IPS-18a (cell line): Measurements from ENCODE around the gene UTF1.
A peak's percentile ranks its signal among the peaks of the same experiment; 100 is the strongest.

Experiments used
- H3K27ac ChIP-seq: one replicate; pipeline ENCODE4 v1.5.1; 2013; ENCODE audit warnings: low read length
- H3K27me3 ChIP-seq: one replicate; pipeline ENCODE4 v1.6.1; 2013; ENCODE audit warnings: mild to moderate bottlenecking, low read length; ENCODE audit not compliant: control insufficient read depth, insufficient read depth
- H3K36me3 ChIP-seq: one replicate; pipeline ENCODE4 v1.6.1; 2013; ENCODE audit warnings: low read depth, low read length; ENCODE audit not compliant: control insufficient read depth
- H3K4me1 ChIP-seq: one replicate; pipeline ENCODE4 v1.6.1; 2013; ENCODE audit warnings: low read depth, low read length; ENCODE audit not compliant: control insufficient read depth
- H3K4me3 ChIP-seq: one replicate; pipeline ENCODE4 v1.5.1; 2013; ENCODE audit warnings: low read length
- H3K9ac ChIP-seq: one replicate; pipeline ENCODE4 v1.6.1; 2013; ENCODE audit warnings: mild to moderate bottlenecking, low read length, moderate library complexity
- H3K9me3 ChIP-seq: one replicate; pipeline ENCODE4 v1.6.1; 2013; ENCODE audit warnings: low read depth, low read length; ENCODE audit not compliant: control insufficient read depth

The UTF1 gene

DNA sequence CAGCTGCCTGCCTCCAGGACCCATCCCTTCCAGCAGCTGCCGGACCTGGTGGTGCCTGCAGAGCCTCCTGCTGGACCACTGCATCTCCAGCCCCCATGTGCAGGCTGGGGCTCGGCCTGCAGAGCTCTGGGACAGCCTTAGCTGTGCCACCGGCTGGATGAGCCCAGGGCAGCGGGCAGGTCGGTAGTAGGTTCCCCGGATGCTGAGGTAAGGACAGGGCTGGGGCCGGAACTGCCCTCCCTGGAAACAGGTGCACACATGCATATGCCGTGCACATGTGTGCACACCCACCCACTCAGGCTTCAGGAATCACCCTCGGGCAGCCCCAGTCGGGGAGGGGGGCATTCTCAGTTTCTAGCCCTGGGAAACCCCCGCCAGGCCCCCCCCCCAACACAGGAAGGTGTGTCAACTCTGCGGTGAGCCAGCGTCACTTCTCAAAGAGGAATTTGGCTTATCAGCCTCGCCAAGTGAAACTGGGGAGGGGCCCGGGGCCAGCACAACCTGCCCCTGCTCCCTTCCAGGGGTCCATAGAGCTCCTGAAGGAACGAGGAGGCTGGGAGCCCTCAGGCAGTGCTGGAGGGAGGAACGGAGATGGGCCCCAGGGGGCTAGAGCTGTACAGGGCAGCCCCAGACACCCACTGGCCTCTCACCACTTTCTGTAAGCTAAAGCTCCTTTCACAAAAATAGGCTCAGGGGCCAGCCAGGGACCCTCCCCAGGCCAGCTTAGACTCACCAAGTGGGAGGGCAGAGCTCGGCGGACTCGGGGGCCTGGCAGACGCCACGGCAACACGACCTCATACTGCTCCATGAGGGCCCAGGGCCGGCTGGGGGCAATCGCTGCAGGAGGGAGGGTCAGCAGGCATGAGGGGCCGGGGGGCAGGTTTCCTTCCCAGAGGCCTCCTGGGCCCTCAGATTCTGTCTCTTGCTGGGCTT, 45.0 kb downstream of the UTF1 start:
- H3K4me3 ChIP-seq = no peak overlapping the region

DNA sequence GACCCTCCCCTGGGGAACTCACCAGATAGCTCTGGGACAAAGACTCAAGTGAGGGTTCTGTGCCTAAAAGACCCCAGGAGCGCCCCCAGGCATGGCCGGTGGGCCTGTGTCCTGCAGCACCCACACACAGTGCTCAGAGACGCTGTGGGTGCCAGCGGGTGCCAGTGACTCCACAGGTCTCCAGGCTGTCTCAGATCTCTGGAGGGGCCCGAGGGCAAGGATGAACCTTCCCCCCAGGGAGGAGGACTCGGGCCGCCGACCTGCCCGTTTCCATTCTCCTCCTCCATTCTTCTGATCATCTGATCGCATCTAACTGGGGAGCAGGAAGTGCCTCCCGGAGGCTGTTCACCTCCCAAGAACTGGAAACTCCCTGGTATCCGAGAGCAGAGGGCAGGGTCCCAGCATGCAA, 45.7 kb downstream of the UTF1 start:
- Histone ChIP-seq H3K9me3 (no peaks in the 10 kb centered on the region), H3K9ac (no peak overlapping the region), H3K27ac (no peak overlapping the region), H3K4me3 (peak overlapping the region; percentile 47), H3K36me3 (peaks cover 8% of the 10 kb centered on the region), H3K27me3 (peaks cover 14% of the 10 kb centered on the region), H3K4me1 (no peaks in the 10 kb centered on the region)

More for the DNA sequence above, 45.0 kb downstream of the UTF1 start:
- Histone ChIP-seq H3K9me3 (no peaks in the 10 kb centered on the region), H3K27ac (no peak overlapping the region), H3K4me1 (no peaks in the 10 kb centered on the region), H3K27me3 (peaks cover 14% of the 10 kb centered on the region), H3K9ac (no peak overlapping the region), H3K36me3 (peaks cover 2% of the 10 kb centered on the region)

DNA sequence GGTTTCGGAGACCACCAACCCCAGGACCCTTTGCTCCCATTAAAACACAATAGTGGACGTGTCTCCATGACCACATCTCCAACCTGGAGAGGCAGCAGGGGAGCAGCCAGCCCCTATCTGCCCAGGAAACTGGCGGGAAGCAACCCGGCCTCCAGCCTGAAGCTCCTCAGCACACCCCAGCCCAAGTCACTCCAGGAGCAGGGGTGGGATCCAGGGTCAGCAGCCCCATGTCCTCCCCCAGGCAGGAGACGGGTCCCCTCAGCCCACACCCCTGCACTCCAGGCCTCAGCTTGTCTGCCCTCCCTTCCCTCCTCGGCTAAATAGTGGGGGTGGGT, 46.0 kb downstream of the UTF1 start:
- Histone ChIP-seq H3K36me3 (peaks cover 8% of the 10 kb centered on the region), H3K4me3 (peak overlapping the region; percentile 47), H3K27ac (no peak overlapping the region), H3K4me1 (no peaks in the 10 kb centered on the region), H3K9me3 (no peaks in the 10 kb centered on the region), H3K27me3 (peaks cover 14% of the 10 kb centered on the region), H3K9ac (no peak overlapping the region)

DNA sequence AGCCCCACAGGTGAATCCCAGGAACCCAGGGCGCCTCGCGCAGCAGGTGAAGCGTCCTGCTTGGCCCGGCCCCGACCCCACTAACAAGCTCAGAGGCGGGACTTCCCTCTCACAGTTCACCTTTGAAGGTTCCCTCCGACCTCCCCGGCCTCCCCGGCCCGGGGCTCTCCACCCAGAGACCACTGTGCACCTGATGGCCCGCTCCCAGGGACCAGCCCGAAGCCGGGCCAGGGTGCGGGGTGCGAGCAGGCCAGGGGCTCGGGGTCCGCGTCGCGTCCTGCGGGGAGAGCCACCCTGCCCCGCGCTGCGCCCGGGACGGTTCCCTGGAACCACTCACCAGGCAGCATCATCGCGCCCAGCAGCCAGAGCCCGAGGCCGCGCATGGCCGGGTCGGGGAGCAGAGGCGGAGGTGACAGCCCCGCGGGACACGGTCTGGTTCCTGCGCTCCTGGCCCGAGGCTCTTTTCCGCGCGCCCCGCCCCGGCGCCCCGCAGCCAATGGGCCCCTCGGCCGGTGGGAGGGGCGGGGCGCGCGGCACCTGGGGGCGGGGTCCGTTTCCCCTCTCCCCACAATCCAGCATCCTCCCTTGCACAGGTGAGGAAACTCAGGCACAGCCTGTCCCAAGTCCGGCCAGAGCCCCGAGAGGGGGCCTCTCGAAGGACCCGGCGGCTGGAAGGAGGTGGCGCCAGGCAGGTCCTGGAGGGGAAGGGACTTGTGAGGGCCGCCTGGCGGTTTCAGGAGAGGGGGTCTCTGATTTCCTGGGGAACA, 46.6 kb downstream of the UTF1 start, which contains the start of gene ADAM8:
Gene ADAM8 (minus strand): TSS at position 434 of the 767 bp plus-strand sequence. CDS start 51 bp downstream, at position 383.
- Histone ChIP-seq H3K4me1 (no peaks in the 10 kb centered on the region), H3K4me3 (peak within 1 kb of the TSS; percentile 47), H3K27me3 (peaks cover 14% of the 10 kb centered on the region), H3K9ac (no peak within 1 kb of the TSS), H3K36me3 (peaks cover 9% of the 10 kb centered on the region), H3K27ac (no peak within 1 kb of the TSS), H3K9me3 (no peaks in the 10 kb centered on the region)

DNA sequence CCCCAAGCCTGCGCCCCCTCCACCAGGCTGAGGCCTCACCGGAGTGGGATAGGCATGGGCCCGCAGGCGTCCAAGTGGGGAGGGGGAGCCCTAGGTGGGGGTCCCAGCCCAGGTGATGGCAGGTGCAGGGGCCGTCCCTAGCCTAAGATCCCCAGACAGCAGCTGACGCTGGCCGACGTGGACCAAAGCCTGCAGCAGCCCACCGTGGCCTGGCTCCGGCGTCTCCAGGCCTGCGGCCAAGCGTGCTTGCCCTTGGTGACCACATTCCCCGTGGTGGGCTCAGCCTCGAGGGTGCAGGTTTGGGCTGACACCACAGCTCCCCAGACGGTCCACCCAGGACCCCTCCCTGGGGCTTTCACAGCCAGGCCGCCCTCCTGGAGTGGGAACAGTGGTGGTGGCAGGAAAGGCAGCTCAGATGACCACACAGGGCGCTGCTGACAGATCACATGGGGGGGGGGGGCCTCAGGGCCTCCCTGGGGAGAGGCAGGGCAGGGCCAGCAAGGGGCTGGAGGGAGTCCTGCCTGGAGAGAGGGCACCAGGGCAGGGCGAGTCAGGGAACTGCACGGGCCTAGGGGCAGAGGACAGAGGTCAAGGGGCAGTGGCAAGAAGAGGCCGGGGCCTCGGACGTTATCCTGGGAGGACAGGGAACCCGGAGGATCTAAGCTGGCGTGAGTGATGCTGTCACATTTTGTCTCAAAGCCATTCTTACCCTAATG, 47.4 kb downstream of the UTF1 start:
- Histone ChIP-seq H3K9me3 (no peaks in the 10 kb centered on the region), H3K4me1 (no peaks in the 10 kb centered on the region), H3K36me3 (peaks cover 14% of the 10 kb centered on the region), H3K9ac (no peak overlapping the region), H3K4me3 (peak overlapping the region; percentile 47), H3K27me3 (peaks cover 14% of the 10 kb centered on the region), H3K27ac (no peak overlapping the region)

DNA sequence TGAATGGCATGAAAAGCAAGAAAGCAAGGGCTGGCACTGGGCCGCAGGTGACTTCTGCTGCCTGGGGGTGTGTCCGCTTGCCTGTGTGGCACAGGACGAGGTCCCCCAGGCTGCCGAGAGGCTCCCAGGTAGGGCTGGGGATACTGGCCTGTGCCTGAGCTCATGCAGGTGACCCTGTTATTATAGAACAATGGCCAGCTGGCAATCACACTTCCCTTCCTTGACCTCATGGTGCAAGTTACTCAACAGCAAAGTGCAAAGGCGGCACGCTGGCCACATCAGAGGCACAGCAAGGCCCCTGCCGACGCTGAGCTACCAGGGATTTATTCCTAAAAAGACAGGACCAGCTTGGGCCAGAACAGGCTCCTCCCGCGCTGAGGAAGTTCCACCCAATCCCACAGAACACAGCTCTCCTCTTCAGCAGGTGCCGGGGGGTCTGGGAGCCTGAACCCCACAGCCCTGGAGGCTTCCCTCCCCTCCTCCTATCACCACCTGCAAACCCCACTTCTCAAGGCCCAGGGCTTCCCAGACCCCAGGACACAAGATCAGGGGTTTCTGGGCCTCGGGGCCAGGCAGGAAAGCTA, 48.1 kb downstream of the UTF1 start:
- H3K9me3 ChIP-seq = no peaks in the 10 kb centered on the region
- H3K27ac ChIP-seq = no peak overlapping the region
- H3K4me3 ChIP-seq = no peak overlapping the region
- no peak overlapping the region for H3K9ac ChIP-seq
- H3K27me3 ChIP-seq = peaks cover 14% of the 10 kb centered on the region
- H3K4me1 ChIP-seq = no peaks in the 10 kb centered on the region
- H3K36me3 ChIP-seq = peaks cover 21% of the 10 kb centered on the region

DNA sequence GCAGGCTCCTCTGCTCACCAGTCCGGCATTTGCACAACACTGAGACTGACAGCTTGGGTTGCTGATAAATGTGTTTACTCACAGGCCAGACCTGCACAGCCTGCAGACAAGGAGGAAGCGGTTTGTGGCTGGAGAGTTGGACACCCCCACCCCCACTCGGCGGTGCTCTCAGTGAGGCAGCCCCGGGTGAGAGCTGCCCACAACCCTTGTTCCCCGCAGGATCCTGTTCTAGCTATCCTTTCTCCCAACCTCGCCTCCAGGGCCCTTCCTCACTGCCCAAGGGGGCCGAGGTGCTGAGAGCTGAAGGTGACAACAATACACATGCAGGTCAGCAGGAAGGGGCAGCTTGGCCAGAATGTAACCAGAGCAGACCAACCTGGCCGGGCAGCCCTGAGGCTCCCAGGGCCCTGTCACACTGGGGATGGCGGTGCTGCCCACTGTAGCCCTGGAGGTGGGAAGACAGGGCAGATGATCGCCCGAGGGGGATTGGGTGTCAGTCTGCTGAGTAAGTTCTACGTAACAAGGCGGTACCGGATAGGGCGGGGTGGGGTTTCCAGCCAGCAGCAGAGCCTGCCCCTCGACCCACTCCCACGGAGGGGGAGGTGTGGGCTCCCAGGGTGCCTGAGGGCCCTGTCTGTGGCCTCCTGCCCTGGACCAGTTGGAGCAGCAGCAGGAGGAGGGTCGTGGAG, 48.7 kb downstream of the UTF1 start:
- Histone ChIP-seq H3K4me3 (no peak overlapping the region), H3K36me3 (peaks cover 23% of the 10 kb centered on the region), H3K27me3 (peaks cover 14% of the 10 kb centered on the region), H3K9me3 (no peaks in the 10 kb centered on the region), H3K9ac (no peak overlapping the region), H3K4me1 (no peaks in the 10 kb centered on the region), H3K27ac (no peak overlapping the region)

DNA sequence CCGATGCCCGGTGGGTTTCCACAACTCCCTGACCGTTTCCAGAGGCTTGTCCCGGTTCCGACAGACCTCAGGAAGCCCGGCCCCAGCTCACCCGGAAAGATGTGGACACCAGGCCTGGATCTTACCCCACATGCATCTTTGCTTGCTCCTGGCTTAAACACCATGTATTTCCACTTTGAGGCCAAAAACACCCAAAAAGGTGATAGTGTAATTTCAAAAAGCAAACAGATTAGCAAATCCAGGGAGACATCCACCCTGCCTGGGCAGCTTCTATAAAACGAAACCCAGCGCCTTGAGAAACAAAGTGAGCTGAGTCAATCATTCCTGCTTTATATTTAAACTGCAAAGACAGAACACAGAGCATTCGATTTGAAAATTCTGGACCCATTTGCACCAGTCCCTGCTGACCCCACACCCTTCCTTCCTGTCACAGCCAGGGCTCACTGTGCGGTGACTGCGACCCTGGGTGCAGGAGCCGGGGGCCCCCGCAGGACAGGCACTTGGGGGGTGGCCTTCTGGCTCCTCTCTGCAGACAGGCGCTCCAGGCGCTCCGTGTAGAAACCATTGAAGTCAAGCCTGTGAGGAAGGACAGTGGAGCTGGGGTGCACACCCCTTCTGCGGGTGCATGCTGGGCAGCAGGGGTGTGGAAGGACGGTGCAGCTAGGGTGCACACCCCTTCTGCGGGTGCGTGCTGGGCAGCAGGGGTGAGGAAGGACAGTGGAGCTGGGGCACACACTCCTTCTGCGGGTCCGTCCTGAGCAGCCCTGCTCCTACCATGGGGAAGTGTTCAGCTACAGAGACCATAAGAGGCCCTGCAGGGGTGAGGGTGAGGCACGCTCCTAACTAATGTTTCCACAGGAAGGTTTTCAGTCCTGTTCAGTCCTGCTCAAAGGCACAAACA, 49.6 kb downstream of the UTF1 start:
- Histone ChIP-seq H3K4me3 (no peak overlapping the region), H3K27me3 (peaks cover 14% of the 10 kb centered on the region), H3K9me3 (no peaks in the 10 kb centered on the region), H3K4me1 (no peaks in the 10 kb centered on the region), H3K27ac (no peak overlapping the region), H3K9ac (no peak overlapping the region), H3K36me3 (peaks cover 25% of the 10 kb centered on the region)

DNA sequence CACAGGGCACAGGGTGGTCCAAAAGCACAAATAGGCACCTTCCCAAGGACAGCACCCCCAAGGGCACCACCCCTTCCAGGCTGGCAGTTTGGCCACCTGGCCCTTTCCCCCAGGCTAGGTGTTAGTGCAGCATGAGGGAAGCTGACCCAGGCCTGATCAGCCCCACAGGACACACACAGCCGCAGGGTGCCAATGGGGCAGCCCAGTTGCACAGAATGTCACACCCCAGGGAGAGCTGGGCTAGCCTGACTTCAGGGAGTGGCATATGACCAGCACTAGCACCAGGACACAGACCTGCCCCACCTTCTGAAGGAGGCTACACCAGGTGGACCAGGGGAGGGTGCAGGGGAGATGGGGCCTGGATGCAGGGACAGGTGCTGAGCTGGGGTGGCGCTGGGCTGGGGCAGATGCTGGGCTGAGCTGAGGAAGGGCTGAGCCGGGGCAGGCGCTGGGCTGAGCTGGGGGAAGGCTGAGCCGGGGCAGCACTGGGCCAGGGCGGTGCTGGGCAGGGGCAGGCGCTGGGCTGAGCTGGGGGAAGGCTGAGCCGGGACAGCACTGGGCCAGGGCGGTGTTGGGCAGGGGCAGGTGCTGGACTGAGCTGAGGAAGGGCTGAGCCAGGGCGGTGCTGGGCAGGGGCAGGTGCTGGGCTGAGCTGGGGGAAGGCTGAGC, 50.5 kb downstream of the UTF1 start:
- Histone ChIP-seq H3K9ac (no peak overlapping the region), H3K36me3 (peaks cover 34% of the 10 kb centered on the region), H3K27me3 (peaks cover 10% of the 10 kb centered on the region), H3K9me3 (no peaks in the 10 kb centered on the region), H3K4me1 (no peaks in the 10 kb centered on the region), H3K27ac (no peak overlapping the region), H3K4me3 (no peak overlapping the region)

DNA sequence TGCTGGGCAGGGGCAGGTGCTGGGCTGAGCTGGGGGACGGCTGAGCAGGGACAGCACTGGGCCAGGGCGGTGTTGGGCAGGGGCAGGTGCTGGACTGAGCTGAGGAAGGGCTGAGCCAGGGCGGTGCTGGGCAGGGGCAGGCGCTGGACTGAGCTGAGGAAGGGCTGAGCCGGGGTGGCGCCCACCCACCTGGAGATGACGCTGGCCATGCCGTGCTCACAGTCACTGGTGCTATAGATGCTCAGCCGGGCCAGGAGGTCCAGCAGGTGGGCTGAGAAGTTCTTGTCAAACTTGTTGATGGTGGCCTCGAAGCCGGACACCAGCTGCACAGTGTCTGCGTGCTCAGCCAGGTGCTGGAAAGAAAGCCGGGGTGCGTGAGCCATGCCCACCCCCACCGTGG, 51.1 kb downstream of the UTF1 start:
- Histone ChIP-seq H3K9me3 (no peaks in the 10 kb centered on the region), H3K36me3 (peaks cover 37% of the 10 kb centered on the region), H3K4me3 (no peak overlapping the region), H3K4me1 (no peaks in the 10 kb centered on the region), H3K27me3 (peaks cover 5% of the 10 kb centered on the region), H3K9ac (no peak overlapping the region), H3K27ac (no peak overlapping the region)
